Measurements from ENCODE around the gene DCDC2.
"Not testable (repeated sequence)": the region's sequence is repeated elsewhere in the genome, so short reads cannot be mapped to it uniquely, and the experiment has no call there.

The DCDC2 gene

DNA sequence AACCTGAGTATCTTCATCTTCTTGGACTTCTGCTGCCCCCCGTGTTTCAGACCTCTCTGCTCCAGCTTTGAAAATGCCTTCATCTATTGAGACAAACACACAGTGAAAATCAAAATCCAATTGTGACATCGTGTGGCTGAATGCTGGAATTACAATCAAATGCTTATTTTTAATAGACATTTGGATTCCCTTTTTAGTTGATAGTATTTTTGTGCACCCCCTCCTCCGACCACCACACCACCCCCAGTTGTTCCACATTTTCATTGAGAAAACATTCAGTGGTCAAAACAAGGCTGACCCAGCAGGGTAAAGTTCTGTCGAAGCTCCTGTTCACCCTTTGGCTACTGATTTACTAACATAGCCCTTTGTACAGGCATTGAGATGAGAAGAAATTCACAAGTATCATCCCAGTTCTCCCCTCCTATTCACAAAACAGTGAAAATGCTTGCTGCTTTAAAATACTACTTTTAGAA is 152.8 kb downstream of the DCDC2 start:
- DNase-seq = peak; percentile 59

GRCh38 chr6:24204113-24204512 is 153.7 kb downstream of the DCDC2 start:
- DNase-seq = not testable (repeated sequence)

GRCh38 chr6:24197892-24198291 is 160.0 kb downstream of the DCDC2 start:
- DNase-seq = no peak

GRCh38 chr6:24195836-24196597 is 161.8 kb downstream of the DCDC2 start:
- DNase-seq = no peak

- no peak for DNase-seq
These were observed 162.7 kb downstream of the DCDC2 start for GRCh38 chr6:24194978-24195700.

DNA sequence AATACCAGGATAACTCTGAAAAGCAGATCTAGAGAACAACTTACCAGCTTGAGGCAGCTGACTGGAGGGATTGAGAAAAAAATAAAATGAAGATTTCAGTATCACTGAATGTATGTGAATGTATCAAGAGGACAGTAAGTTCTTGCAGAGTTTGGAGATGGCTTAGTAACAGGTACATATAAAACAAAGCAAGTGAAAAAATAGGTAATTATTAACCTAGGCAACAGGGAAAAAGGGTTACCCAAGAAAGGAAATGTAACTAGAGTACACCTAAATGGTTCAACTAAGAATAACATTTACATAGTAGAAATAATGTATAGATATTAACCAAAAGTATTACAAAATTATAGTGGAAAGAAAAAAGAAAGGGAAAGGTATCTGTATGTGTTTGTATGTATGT is 164.5 kb downstream of the DCDC2 start:
- no peak for DNase-seq

GRCh38 chr6:24191346-24191745 is 166.5 kb downstream of the DCDC2 start:
- no peak for DNase-seq

DNA sequence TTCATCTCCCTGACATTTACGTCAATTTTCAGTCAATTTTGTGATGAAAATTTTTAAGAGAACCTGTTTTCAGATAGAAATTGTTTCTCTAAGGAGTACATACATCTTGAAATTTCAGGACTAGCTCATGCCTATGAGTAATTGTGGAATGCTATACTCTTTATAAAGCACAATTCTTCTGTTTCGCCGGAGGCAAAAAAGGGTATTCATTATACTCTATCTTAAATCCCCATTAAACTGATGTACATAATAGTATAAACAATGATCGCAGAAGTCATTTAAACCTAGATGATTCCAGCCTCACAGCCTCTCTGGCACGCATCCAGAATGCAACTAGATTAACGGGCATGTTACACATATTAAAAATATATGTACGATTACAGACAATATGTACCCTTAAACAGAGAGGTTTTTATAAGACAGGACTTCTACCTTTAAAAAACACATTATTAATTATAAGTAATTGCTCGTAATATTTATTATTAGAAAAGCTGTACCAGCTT is 169.2 kb downstream of the DCDC2 start:
- no peak for DNase-seq

- no peak for DNase-seq
These were observed 169.8 kb downstream of the DCDC2 start for GRCh38 chr6:24187965-24188577.

DNA sequence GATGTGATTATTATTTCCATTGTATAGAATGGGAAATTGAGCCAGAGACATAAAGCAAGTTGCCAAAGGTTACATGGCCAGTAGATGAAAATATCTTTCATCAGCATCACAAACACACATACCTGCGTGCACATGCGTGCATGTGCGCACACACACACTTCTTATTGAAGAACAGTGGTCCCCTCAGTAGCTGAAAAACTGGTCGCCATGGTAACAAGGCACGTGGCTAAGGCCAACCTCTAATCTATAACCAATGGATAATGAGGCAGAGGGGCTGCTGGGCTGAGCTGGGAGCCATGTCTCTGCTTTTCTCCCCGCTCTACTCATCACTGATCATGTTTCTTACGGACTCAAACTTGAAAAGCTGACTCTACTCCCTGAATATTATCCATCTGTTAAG is 171.5 kb downstream of the DCDC2 start:
- no peak for DNase-seq

GRCh38 chr6:24183584-24183983 is 174.3 kb downstream of the DCDC2 start:
- DNase-seq = no peak

DNA sequence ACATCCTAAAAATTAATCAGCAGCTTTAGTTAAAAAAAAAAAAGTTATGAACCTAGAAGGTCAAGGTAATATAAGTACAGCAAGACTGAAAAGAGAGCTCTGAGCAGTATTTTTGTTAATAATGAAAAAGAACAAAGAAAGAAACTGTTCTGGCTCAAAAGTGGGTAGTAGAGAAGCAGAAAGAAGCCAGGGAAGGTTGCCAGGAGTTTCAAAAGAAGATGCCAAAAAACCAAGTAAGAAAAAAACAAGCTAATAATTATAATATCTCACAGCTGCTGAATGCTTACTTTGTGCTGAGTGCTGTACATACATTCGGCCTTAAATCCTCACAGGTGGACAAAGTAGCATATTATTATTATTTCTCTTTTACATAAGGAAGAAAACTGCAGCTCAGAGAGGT is 200.0 kb downstream of the DCDC2 start:
- no peak for DNase-seq

DNA sequence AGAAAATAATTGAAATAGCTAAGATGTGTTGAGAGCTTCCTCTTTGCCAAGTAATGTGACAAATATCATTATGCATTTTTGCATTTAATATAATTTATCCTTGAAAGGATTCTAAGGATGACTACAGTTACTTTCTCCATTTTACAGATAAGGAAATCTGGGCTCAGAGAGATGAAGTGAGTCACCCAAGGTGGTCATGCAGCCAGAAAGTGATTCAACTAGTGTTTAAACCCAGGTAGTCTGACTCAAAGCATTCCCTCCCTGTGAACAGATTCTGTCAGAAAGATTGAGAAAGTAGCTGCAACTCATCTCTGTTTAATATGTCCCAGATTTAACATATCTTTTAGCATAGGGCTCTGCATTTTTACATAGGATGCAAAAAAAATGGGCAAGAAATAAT is 203.7 kb downstream of the DCDC2 start:
- DNase-seq = no peak

DNA sequence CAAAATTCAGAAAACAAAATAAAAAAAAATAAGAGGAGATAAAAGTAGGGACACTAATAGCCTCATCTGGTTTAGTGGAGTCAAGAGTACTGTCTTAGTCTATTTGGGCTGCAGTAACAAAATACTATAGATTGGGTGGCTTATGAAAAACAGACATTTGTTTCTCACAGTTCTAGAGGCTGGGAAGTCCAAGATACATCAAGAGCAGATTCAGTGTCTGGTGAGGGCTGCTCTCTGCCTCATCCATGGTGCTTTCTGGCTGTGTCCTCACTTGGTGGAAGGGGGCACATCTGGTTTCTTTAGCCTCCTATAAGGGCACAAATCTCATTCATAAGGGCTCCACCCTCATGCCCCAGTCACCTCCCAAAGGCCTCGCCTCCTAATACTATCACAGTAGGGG is 205.8 kb downstream of the DCDC2 start:
- DNase-seq = no peak

DNA sequence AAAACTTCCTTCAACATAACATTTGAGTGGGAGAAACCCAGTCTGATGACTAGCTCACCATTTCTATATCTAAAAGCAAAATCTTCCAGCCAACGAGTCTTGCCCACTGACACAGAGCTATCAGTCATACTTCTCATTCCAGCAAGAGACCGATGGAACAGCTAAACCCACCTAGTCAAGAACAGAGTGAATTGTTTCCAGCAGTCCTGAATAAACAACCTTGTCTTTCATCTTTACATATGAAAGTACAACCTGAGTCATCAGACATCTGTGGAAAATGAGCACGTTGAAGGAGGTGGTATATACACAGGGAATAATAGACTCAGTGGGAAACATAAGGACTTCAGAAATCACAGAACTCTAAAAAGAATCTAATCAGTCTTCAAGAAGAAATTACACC is 208.0 kb downstream of the DCDC2 start:
- no peak for DNase-seq

DNA sequence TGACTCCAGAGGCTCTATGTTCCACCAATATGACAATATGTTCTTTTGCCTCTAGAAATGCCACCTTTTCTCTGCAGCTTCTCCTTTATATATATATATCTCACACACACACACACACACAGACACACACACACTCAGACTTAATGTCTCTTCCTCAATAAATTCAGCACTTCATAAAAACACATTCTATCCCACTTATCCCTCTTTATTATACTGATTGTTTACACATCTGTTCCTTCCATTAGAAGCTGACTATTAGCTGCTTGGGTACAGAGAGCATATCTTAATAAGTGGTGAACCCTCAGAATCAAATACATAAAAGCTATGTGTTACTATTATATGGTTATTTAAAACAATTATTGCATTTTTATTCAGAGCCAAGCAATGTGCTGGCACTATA is 208.6 kb downstream of the DCDC2 start:
- DNase-seq = no peak

DNA sequence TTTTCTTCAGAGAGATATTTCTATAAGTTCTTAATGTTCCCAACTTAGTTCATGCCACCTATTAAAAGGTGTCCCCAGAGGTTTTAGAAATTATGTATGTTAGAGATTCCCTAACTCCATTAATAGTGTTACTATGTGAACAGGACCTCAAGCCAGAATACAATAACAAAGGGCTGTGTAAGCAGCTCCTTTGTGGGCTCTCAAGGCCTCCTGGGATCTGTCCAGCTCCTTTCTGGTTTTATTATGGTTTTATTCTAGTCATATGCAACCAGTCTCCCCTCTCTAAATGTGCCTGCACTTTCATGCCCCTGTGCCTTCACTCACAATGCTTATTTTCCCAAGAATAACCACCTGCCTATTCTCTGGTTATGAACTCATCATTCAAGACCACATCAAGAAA is 209.2 kb downstream of the DCDC2 start:
- DNase-seq = no peak

GRCh38 chr6:24148154-24148570 is 209.7 kb downstream of the DCDC2 start:
- no peak for DNase-seq

GRCh38 chr6:24147511-24148153 is 210.2 kb downstream of the DCDC2 start:
- DNase-seq = no peak

DNA sequence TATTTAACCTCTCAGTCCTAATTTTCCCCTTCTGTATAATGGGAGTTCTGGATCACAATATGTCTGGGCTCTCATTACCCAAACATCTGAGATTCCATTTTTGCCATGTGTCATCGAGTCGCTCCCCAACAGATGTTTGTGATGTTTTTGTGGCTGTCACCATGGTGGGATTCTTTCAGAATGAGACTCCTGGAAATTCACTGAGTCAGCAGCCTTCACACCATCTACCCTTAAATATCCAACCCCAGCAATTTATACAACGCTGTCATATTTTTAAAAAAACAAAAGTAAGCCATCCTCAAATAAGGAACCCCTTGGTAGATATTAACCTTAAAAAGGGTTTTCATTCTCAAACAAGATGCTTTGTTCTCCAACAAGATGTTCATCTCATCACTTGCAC is 211.0 kb downstream of the DCDC2 start:
- no peak for DNase-seq

- DNase-seq = no peak
These were observed 212.1 kb downstream of the DCDC2 start for GRCh38 chr6:24145690-24146131.

GRCh38 chr6:24142733-24143132 is 215.1 kb downstream of the DCDC2 start:
- DNase-seq = not testable (repeated sequence)

- DNase-seq = no peak
These were observed 217.3 kb downstream of the DCDC2 start for GRCh38 chr6:24140591-24140990.

Data from NCI-H1694 treated with DMSO at 0.1 percent for 48 hours (cell line).